GM19455 (cell line): ENCODE results near the gene EIPR1.

ENCODE experiments used
- ATAC-seq: cut with Tn5 transposase; IDR thresholded peaks from one replicate; pipeline ENCODE4 v1.9.1; 2021; ENCODE audit not compliant: unreplicated experiment

Gene EIPR1

DNA sequence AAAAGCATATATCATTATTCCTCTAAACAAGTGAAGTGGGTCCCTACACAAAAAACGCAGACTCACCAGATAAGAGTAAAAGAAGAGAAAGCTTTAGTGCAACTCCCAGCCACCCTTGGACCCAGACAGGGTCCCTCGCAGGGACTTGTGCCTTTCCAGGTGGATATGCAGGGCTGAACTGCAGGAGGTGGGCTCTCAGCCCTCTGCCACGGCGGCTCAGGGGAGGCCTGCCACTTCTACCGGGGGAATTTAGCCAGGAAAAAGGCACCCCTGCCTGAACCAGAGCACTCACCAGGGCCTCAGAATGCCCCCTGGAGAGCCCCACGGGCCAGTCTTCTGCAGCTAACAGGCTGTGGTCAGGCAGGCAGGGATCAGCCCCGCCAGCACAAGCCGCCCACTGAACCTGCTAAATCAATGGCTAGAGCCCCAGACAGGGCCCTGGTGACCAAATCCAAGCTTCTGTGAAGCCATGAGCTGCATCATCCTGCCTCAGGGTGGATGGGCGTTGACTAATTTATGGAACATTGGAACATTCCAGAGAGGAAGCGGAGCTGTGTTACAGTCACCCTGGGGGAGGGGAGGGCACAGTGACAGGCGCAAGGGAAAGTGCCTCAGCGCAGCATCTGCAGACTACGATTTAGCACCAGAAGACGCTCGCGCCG lies 209.3 kb downstream of the EIPR1 start:
- no peak for ATAC-seq

DNA sequence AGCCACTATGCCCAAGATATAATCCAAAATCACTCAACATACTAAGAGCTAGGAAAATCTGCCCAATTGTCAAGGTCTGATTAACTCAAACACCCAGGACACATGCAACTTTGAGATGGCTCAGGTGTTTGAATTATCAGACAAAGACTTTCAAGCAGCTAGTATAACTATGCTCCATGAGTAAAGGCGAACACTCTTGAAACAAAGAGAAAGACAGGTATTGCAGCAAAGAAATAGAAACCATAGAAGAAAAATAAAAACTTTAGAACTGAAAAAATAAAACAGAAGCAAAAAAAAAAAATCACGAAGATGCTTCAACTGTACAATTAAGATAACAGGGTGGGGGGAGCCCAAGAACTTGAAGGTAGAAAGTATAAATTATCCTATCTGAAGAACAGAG lies 214.2 kb downstream of the EIPR1 start:
- ATAC-seq = no peak

- no peak for ATAC-seq
Observed at GRCh38 chr2:3162442-3163077, 215.1 kb downstream of the EIPR1 start.

- no peak for ATAC-seq
Observed at GRCh38 chr2:3160751-3161330, 216.8 kb downstream of the EIPR1 start.

DNA sequence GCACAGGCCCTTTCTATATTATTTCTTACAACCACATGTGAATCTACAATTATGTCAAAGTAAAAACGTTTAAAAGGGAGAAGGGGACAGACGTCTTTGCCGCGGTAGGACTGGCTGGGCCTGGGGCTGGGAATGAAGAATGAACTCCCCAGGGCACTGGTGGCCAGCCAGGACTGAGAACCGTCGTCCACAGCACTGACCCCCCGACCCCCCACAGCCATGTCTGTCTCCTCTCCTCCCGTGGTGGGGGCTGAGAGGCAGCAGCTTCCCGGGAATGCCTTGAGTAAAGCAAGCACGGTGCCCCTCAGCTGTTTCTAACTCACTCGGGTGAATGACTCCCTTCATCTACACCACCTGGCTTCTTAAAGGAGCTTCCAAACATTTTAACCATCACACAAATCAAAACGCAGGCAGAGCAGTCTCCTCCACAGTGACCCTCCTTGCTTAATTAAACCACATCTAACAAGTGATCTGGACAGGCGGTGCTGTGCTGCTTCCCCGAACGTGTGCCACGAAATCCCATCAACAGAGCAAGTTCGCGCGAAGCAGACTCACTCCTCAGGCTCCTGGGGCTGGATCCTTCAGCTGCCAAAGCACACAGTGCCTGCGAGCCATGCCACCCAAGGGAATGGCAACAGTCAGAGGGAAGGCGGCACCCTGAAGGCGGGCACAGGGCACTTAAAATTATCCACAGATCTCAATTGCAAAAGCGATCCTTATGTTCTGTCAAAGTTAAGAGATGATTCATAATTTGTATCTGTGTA lies 217.7 kb downstream of the EIPR1 start:
- no peak for ATAC-seq

DNA sequence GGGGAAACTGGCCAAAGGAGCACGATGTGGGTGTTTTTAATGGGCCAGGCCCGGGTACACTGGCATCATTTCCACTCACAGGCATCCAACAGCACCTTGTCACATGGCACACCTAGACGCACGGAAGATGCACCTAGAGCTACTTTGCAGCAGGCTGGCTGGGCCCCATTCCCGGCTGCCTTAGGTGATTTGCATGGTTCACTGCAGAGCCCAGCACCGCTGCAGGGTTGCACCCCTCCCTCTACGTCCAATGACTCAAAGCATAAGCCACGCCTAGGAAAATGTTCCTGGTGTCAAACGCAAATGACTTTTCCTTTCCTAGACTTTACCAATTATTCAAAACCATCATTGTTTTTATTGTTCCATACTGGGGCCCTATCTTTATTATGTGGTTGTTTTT lies 222.9 kb downstream of the EIPR1 start:
- no peak for ATAC-seq

DNA sequence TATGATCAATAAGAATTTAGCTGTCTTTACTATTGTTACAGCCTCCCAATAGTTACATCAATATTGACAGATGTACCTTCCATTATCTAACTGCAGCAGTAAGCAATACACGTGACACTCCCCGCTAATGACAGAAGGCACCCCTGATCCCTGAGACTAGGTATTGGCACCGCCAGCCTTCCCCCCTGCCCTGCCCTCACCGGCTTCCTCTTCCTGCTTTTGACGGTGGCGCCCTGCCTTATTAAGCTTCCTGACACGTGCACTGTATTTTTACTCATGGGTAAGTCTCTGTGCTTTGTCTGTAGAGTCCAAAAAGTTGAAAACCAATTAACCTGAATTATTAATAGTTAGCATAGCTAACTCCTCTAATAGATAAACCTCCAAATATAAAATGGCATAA lies 223.5 kb downstream of the EIPR1 start:
- ATAC-seq = no peak

DNA sequence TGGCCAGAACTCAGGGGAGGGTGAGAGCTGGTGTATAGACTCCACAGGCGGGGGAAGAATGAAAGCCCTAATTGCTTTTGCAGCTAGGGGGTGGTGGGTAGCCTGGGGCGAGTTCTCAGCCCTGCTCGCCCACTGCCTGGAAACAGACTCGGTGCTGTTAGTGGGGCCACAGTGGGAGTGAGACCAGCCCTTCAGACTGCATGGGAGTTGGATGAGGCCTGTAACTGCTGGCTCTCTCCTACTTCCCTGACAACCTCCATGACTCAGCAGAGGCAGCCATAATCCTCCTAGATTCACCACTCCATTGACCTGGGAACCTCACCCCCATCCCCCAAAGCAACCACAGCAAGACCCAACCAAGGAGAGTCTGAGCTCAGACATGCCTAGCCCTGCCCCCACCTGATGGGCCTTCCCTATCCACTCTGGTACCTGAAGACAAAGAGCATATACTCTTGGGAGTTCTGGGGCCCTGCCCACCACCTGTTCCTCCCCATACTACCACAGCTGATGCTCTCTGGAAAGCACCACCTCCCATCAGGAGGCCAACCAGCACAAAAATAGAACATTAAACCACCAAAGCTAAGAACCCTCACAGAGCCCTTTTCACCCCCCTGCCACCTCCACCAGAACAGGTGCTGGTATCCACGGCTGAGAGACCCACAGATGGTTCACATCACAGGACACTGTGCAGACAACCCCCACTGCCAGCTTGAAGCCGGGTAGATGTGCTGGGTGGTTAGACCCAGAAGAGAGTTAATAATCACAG lies 226.3 kb downstream of the EIPR1 start:
- ATAC-seq = no peak

DNA sequence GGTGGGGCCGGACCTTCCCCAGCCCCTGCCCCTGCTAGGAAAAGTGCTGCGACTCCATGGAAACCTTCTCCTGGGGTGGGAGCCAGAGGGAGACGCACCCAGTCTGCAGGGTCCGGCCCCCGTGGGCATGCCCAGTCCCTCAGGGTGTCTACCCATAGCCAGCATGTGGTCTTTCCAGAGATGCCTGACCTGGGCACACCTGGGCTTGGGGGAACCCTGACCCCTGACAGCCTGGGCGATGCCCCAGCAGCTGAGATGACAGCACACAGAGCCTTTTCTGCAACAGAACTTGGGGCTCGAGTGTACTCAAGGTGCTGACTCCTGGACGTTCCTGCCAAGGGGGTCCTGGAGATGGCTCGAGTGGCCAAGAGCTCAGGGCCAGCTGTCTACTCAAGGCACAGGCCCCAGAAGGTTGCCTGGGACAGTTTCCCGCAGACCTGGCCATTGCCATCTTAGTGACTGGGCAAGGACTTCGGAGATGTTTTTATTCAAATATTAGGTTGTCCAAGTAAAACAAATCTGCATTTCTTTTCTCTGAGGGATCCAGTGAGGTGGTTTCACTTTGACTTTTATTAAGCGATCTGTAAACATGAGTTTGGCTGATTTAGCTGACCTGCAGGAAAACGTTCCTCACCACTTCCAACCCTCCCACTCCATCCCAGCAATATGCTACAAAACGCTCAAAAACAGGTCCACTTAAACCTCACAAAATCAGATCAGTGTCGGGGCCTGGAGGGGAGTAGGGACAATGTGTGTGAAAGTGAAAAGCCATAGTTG lies 228.0 kb downstream of the EIPR1 start:
- no peak for ATAC-seq

GRCh38 chr2:3148716-3149115 lies 228.9 kb downstream of the EIPR1 start:
- ATAC-seq = no peak

- no peak for ATAC-seq
Observed at GRCh38 chr2:3147651-3148530, 229.7 kb downstream of the EIPR1 start.

- ATAC-seq = no peak
Observed at GRCh38 chr2:3146772-3147650, 230.6 kb downstream of the EIPR1 start.

DNA sequence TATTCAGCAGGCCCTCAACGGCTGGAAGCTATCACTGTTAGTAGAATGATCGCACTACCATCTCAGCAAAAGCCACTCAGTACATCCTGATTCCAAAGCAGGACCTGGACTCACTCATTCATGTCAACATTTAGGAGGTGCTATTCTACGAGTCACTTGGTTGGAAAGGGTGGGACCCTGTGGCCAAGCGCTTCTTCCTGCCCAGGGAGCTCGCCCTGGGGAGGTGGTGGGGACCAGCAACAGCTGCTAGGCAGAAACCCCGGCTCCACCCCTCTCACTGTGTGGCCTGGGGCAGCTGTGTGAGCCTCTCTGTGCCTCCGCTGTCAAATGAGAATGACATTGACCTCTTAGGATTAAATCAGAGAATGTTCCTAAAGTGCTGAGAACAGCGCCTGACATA lies 231.4 kb downstream of the EIPR1 start:
- ATAC-seq = no peak

DNA sequence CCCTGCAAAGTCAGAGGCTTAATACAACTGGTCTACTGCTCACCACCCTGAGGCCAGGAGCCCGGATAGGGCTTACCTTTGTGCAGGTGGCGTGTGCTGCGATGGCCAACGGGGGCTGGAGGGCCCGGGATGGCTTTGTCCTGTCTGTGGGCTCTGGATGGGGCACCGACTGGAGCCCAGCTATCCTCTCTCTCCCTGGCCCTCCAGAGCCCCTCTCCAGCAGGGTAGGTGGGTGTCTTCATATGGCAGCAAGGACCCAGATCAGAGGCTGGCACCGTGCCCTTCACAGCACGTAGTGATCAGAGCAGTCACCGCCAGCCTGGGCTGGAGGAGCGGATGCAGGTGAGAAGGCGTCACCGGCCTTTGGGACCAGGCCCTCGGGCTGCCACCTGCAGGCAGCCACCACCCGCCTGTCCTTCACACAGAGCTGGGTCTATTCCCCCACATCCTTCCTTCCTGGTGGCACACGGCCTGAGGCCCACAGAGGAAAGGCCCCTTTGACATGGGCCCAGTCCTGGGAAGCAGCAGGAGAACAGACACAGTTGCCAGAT lies 232.1 kb downstream of the EIPR1 start:
- ATAC-seq = no peak

- no peak for ATAC-seq
Observed at GRCh38 chr2:3144856-3145255, 232.8 kb downstream of the EIPR1 start.

GRCh38 chr2:3143602-3144001 lies 234.0 kb downstream of the EIPR1 start:
- no peak for ATAC-seq

GRCh38 chr2:3142961-3143571 lies 234.6 kb downstream of the EIPR1 start:
- ATAC-seq = no peak

DNA sequence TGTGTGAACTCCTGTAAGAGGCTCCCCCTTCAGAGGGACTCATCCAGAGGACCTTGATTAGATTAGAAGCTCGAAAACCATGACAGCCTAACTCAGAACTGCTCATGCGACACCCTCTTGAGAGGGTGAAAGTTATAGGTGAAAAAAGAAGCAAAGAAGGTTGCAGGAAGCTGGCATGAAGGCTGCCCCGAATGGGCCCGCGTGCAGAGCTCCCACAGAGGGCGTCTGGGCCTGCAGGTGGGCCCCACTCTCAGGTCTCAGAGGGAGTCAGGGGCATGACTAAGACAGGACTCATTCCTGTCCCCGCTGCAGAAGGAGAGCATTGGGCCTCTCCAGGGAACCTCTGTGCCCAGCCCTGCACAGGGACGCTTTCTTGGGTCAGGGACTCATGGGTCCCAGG lies 235.4 kb downstream of the EIPR1 start:
- no peak for ATAC-seq
